CD14-positive monocyte (primary cell): ENCODE results near the gene PPP2R2D. TPM values are rescaled to one million over a fixed set of nuclear protein-coding genes. Genes with fewer than 3 reads are reported as not detected.
A peak's percentile ranks its signal among the peaks of the same experiment; 100 is the strongest.

Experiments
- DNase-seq, 3 donors: peaks; one replicate each; pipeline ENCODE4 v3.0.0-alpha.2; 2011 to 2022
- H2AFZ ChIP-seq: 2 replicates; pipeline ENCODE4 v1.6.0; 2012; ENCODE audit warnings: mild to moderate bottlenecking, low read depth, low read length, inconsistent platforms; ENCODE audit not compliant: insufficient read depth, poor library complexity, severe bottlenecking
- H3K27ac ChIP-seq, 2 donors: 1 replicate in 1 of 2; 2 replicates in 1 of 2; pipeline ENCODE4 v1.5.1; 2012 to 2013; ENCODE audit warnings: low read length in 2 of 2, control low read depth in 1 of 2, inconsistent platforms in 1 of 2, low read depth in 1 of 2, mild to moderate bottlenecking in 1 of 2
- H3K27me3 ChIP-seq, 2 donors: one replicate each; pipeline versions ENCODE4 v1.6.0 to v1.6.1; 2011 to 2013; ENCODE audit warnings: low read length in 2 of 2; ENCODE audit not compliant: control insufficient read depth in 2 of 2, insufficient read depth in 2 of 2
- H3K36me3 ChIP-seq, 2 donors: replicated peaks in 1 of 2; 1 replicate in 1 of 2; 2 replicates in 1 of 2; pipeline versions ENCODE4 v1.5.1 to v1.6.1; 2012 to 2013; ENCODE audit warnings: low read length in 2 of 2, control low read depth in 1 of 2, inconsistent platforms in 1 of 2, mild to moderate bottlenecking in 1 of 2; ENCODE audit not compliant: insufficient read depth in 2 of 2, control insufficient read depth in 1 of 2
- H3K4me1 ChIP-seq, 2 donors: 1 replicate in 1 of 2; 2 replicates in 1 of 2; pipeline versions ENCODE4 v1.5.1 to v1.6.1; 2012 to 2013; ENCODE audit warnings: low read length in 2 of 2, control low read depth in 1 of 2, inconsistent platforms in 1 of 2, mild to moderate bottlenecking in 1 of 2, moderate library complexity in 1 of 2; ENCODE audit not compliant: insufficient read depth in 2 of 2, control insufficient read depth in 1 of 2
- H3K4me2 ChIP-seq: replicated peaks from 2 replicates; pipeline ENCODE3; 2012; ENCODE audit warnings: low read length, moderate library complexity, mild to moderate bottlenecking; ENCODE audit not compliant: poor library complexity, severe bottlenecking; ENCODE audit errors: extremely low read depth
- H3K4me3 ChIP-seq, 3 experiments: fragments of 200-600 bp in 1 of 3; sonication (generic) in 1 of 3; replicated peaks in 1 of 3; 1 replicate in 2 of 3; 2 replicates in 1 of 3; pipeline ENCODE4 v1.5.1; 2011 to 2013; ENCODE audit warnings: low read length in 3 of 3, mild to moderate bottlenecking in 3 of 3, control low read depth in 2 of 3, low read depth in 2 of 3, inconsistent platforms in 1 of 3, moderate library complexity in 1 of 3
- H3K79me2 ChIP-seq: 2 replicates; pipeline ENCODE4 v1.6.0; 2012; ENCODE audit warnings: mild to moderate bottlenecking, control low read depth, inconsistent platforms, low read length, moderate library complexity; ENCODE audit not compliant: insufficient read depth
- H3K9ac ChIP-seq: 2 replicates; pipeline ENCODE4 v1.6.0; 2017; ENCODE audit warnings: low read length, mild to moderate bottlenecking; ENCODE audit not compliant: insufficient read depth, poor library complexity, severe bottlenecking
- H3K9me3 ChIP-seq, 2 donors: replicated peaks in 1 of 2; 1 replicate in 1 of 2; 2 replicates in 1 of 2; pipeline versions ENCODE4 v1.5.1 to v1.6.1; 2012 to 2013; ENCODE audit warnings: low read length in 2 of 2, control low read depth in 1 of 2; ENCODE audit not compliant: control insufficient read depth in 1 of 2, insufficient read depth in 1 of 2
- H4K20me1 ChIP-seq: 2 replicates; pipeline ENCODE4 v1.6.0; 2012; ENCODE audit warnings: mild to moderate bottlenecking, low read length, control low read depth, moderate library complexity; ENCODE audit not compliant: insufficient read depth
- H3K27ac Mint-ChIP-seq, 7 donors: one replicate each; pipeline ENCODE4 v1.8.0; 2020; ENCODE audit warnings: mild to moderate bottlenecking in 7 of 7, mixed read lengths in 7 of 7, moderate library complexity in 6 of 7, inconsistent platforms in 2 of 7
- H3K27me3 Mint-ChIP-seq, 3 donors: one replicate each; pipeline ENCODE4 v1.8.0; 2021 to 2022; ENCODE audit warnings: low read depth in 3 of 3, mild to moderate bottlenecking in 3 of 3, mixed read lengths in 3 of 3, moderate library complexity in 3 of 3, inconsistent platforms in 1 of 3
- H3K36me3 Mint-ChIP-seq, 2 donors: one replicate each; pipeline ENCODE4 v1.8.0; 2020; ENCODE audit warnings: mixed read lengths in 2 of 2, inconsistent platforms in 1 of 2, mild to moderate bottlenecking in 1 of 2
- H3K4me1 Mint-ChIP-seq: one replicate; pipeline ENCODE4 v1.8.0; 2020; ENCODE audit warnings: mild to moderate bottlenecking, mixed read lengths
- H3K4me3 Mint-ChIP-seq, 2 donors: one replicate each; pipeline ENCODE4 v1.8.0; 2020; ENCODE audit warnings: mild to moderate bottlenecking in 2 of 2, mixed read lengths in 2 of 2, moderate library complexity in 1 of 2
- H3K9me3 Mint-ChIP-seq, 7 donors: one replicate each; pipeline ENCODE4 v1.8.0; 2020 to 2022; ENCODE audit warnings: mixed read lengths in 7 of 7, mild to moderate bottlenecking in 6 of 7, moderate library complexity in 6 of 7, inconsistent platforms in 2 of 7
- WGBS: methylation state at CpG from one replicate; pipeline ENCODE4 v1.1.5; 2013; ENCODE audit warnings: missing lambda C conversion rate; ENCODE audit not compliant: insufficient coverage; 5-methylcytosine and 5-hydroxymethylcytosine counted together
- intact Hi-C, 2 donors: fragments of 100-400 bp; cut with micrococcal nuclease; formaldehyde crosslinking; loops; one replicate each; pipeline versions ENCODE4 v1.15.0 to v1.15.1; 2023
- polyA plus RNA-seq, 3 donors: library from polyadenylated mRNA; depleted of rRNA in 1 of 3; unstranded in 2 of 3; stranded (reverse) in 1 of 3; fragments of 300-500 nt in 2 of 3; fragments of >200 nt in 1 of 3; fragmentation: Illumina TruSeq in 2 of 3; gene quantifications; 1 replicate in 2 of 3; 2 replicates in 1 of 3; pipeline ENCODE4 v1.2.3, GENCODE V29; 2012 to 2021
- TF ChIP-seq, protein P1 (sequence below): fragments of 200-600 bp; IDR thresholded peaks from one replicate; pipeline ENCODE4 v1.8.0; 2022; ENCODE audit warnings: antibody characterized with exemption, mild to moderate bottlenecking

PPP2R2D gene
- polyA plus RNA-seq, 3 donors: 12.8 to 23.5 (median 12.9) TPM

DNA sequence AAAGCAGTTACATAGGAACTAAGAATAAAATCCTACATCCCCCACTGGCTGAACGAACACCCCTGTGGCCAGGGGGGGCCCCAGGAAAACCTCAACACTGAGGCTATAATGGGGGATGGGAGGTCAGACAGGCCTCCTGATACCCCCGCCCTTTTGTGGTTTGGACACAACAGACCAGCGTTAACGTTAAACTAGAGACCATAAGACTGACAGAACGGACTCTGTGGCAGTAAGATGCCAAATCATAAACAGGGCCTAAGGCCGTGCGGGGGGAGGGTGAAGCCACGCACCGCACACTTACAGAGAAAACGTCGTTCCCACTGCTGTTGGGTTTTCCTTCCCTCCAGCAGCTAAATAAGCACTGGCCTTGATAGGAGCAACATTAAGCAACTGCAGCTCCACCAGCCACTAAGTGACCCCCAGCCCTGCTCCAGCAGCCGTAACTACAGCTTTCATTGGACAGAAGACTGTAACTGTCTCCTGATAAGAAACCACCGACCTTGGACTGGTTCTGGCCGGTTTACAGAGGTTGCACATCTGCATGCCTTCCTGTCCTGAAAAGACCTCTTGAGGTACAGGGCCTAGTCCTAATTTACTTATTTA lies 3.4 kb upstream of the PPP2R2D start:
- Histone ChIP-seq H3K4me2 (no peak overlapping the region), H3K27ac (no peak overlapping the region), H3K79me2 (peaks cover 11% of the 10 kb centered on the region), H3K4me1 (peaks cover 15 to 17% of the 10 kb centered on the region in 2 donors), H3K27me3 (peaks cover 0 to 7% of the 10 kb centered on the region in 2 donors), H3K9ac (no peak overlapping the region), H3K9me3 (no peaks in the 10 kb centered on the region), H4K20me1 (no peaks in the 10 kb centered on the region), H2AFZ (peak overlapping the region; percentile 70), H3K36me3 (no peaks in the 10 kb centered on the region), H3K4me3 (no peak overlapping the region)
- Mint-ChIP-seq H3K27ac (no peak overlapping the region), H3K36me3 (no peaks in the 10 kb centered on the region), H3K4me3 (no peak overlapping the region), H3K4me1 (peaks cover 21% of the 10 kb centered on the region), H3K9me3 (peaks cover 0 to 3% (median 0%) of the 10 kb centered on the region in 7 donors), H3K27me3 (peaks cover 11 to 29% (median 18%) of the 10 kb centered on the region in 3 donors)
- WGBS: 0% methylated on average over 12 of the region's 14 CpGs
- intact Hi-C loops: no loop called here
- DNase-seq: no peak
- TF ChIP-seq, protein P1, sequence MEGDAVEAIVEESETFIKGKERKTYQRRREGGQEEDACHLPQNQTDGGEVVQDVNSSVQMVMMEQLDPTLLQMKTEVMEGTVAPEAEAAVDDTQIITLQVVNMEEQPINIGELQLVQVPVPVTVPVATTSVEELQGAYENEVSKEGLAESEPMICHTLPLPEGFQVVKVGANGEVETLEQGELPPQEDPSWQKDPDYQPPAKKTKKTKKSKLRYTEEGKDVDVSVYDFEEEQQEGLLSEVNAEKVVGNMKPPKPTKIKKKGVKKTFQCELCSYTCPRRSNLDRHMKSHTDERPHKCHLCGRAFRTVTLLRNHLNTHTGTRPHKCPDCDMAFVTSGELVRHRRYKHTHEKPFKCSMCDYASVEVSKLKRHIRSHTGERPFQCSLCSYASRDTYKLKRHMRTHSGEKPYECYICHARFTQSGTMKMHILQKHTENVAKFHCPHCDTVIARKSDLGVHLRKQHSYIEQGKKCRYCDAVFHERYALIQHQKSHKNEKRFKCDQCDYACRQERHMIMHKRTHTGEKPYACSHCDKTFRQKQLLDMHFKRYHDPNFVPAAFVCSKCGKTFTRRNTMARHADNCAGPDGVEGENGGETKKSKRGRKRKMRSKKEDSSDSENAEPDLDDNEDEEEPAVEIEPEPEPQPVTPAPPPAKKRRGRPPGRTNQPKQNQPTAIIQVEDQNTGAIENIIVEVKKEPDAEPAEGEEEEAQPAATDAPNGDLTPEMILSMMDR: no peak

DNA sequence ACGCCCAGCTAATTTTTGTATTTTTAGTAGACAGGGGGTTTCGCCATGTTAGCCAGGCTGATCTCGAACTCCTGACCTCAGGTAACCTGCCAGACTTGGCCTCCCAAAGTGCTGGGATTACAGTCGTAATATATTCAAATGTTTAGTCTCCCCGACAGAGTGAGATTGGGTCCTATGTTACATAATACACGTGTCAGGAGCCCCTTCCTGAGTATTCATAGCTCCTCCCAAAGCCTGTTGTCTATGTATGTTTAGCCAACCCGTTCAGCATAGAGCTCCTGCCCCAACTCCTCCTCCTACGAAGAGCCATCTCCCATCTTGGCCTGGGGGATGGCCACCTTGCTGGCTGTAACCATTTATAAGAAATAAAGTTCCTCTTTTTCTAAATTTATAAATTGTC lies 2.7 kb upstream of the PPP2R2D start:
- Histone ChIP-seq H4K20me1 (peaks cover 6% of the 10 kb centered on the region), H3K27me3 (peaks cover 0 to 7% of the 10 kb centered on the region in 2 donors), H2AFZ (no peak overlapping the region), H3K27ac (no peak overlapping the region), H3K36me3 (no peaks in the 10 kb centered on the region), H3K9ac (no peak overlapping the region), H3K79me2 (peaks cover 18% of the 10 kb centered on the region), H3K4me2 (no peak overlapping the region), H3K4me1 (peaks cover 22 to 23% of the 10 kb centered on the region in 2 donors), H3K4me3 (no peak overlapping the region), H3K9me3 (no peaks in the 10 kb centered on the region)
- WGBS: 63% methylated on average over 4 of the region's 8 CpGs
- Mint-ChIP-seq H3K36me3 (no peaks in the 10 kb centered on the region), H3K4me1 (peaks cover 26% of the 10 kb centered on the region), H3K27me3 (peaks cover 11 to 29% (median 18%) of the 10 kb centered on the region in 3 donors), H3K27ac (no peak overlapping the region), H3K4me3 (no peak overlapping the region), H3K9me3 (peaks cover 0 to 3% (median 0%) of the 10 kb centered on the region in 7 donors)
- TF ChIP-seq, protein P1: no peak
- intact Hi-C loops: no loop called here
- no peak for DNase-seq
